Measurements from ENCODE around the gene MPDZ. TPM values are rescaled to one million over a fixed set of nuclear protein-coding genes. Genes with fewer than 3 reads are reported as not detected.

The MPDZ gene
- total RNA-seq, 4 donors from 2014 or later = 34.2 to 53.9 (median 45.1) TPM

DNA sequence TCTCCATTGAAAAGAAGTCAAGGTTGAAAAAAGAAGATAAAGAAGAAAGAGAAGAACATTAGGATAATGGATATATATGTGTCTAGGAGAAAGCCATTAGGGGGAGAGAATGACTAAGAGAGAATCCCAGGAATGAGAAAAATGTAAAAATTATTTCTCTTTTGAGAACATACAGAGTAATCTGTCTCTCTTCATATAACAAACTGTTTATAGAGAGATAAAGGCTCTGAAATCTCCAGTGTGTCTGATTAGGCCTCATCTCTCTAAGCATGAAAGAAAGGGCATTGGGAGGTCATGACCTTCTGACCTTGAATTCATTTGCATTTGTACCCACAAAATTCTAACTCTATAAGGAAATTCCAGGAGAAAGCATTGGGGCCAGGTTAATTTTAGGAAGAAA is 3.5 kb upstream of the MPDZ start:
- H3K4me3 ChIP-seq (replicated peaks in 1 of 3) = no peak overlapping the region
- no peaks in the 10 kb centered on the region for H3K27me3 ChIP-seq
- H3K27ac ChIP-seq = no peak overlapping the region
- no peaks in the 10 kb centered on the region for H3K4me1 ChIP-seq
- TF ChIP-seq, protein P1, sequence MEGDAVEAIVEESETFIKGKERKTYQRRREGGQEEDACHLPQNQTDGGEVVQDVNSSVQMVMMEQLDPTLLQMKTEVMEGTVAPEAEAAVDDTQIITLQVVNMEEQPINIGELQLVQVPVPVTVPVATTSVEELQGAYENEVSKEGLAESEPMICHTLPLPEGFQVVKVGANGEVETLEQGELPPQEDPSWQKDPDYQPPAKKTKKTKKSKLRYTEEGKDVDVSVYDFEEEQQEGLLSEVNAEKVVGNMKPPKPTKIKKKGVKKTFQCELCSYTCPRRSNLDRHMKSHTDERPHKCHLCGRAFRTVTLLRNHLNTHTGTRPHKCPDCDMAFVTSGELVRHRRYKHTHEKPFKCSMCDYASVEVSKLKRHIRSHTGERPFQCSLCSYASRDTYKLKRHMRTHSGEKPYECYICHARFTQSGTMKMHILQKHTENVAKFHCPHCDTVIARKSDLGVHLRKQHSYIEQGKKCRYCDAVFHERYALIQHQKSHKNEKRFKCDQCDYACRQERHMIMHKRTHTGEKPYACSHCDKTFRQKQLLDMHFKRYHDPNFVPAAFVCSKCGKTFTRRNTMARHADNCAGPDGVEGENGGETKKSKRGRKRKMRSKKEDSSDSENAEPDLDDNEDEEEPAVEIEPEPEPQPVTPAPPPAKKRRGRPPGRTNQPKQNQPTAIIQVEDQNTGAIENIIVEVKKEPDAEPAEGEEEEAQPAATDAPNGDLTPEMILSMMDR (IDR thresholded peaks at IDR 0.05) = no peak
- no peak for TF ChIP-seq POLR2A (IDR thresholded peaks at IDR 0.05)
- no peak for DNase-seq
- H3K9me3 ChIP-seq = peaks cover 2% of the 10 kb centered on the region
- H3K36me3 ChIP-seq = no peaks in the 10 kb centered on the region
- intact Hi-C loops (cut with DNase I) = no loop called here

DNA sequence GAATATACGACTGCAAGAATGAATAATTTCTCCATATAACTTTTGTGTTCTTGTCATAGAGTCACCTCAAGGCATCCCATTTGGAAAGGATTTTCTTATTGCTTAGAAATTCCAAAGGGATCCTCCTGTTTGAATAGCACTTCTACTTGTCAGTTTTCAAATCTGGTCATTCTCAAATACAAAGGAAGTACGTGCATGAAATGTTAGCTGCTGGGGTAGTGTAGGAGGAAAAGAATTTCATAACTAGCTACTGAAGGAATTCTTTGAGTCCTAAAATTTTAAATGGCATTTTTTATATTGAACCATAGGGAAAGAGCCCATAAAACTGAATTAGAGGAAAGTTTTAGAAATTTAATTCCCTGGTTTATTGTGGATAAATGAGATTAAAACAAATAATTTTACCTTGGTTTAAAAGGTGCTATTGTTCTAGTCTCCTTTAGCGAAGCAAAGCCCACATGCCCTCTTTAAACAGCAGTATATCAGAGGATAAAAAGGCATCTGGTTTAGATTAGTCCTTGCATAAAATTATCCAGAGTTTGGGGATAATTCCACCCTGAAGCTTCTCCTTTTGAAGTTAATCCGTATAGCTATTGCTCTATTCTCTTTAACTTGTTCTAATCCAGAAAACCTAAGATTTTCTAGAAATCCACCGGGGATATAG is 2.0 kb upstream of the MPDZ start:
- Histone ChIP-seq H3K4me3 (replicated peaks in 1 of 3) (no peak overlapping the region), H3K4me1 (no peaks in the 10 kb centered on the region), H3K27me3 (no peaks in the 10 kb centered on the region), H3K36me3 (no peaks in the 10 kb centered on the region), H3K27ac (no peak overlapping the region), H3K9me3 (peaks cover 2% of the 10 kb centered on the region)
- TF ChIP-seq POLR2A (IDR thresholded peaks at IDR 0.05) = no peak
- TF ChIP-seq, protein P1 (IDR thresholded peaks at IDR 0.05) = no peak
- intact Hi-C loops (cut with DNase I) = no loop called here
- no peak for DNase-seq
- WGBS, 2 donors = 91 to 92% methylated on average over 5 of the region's 5 CpGs

DNA sequence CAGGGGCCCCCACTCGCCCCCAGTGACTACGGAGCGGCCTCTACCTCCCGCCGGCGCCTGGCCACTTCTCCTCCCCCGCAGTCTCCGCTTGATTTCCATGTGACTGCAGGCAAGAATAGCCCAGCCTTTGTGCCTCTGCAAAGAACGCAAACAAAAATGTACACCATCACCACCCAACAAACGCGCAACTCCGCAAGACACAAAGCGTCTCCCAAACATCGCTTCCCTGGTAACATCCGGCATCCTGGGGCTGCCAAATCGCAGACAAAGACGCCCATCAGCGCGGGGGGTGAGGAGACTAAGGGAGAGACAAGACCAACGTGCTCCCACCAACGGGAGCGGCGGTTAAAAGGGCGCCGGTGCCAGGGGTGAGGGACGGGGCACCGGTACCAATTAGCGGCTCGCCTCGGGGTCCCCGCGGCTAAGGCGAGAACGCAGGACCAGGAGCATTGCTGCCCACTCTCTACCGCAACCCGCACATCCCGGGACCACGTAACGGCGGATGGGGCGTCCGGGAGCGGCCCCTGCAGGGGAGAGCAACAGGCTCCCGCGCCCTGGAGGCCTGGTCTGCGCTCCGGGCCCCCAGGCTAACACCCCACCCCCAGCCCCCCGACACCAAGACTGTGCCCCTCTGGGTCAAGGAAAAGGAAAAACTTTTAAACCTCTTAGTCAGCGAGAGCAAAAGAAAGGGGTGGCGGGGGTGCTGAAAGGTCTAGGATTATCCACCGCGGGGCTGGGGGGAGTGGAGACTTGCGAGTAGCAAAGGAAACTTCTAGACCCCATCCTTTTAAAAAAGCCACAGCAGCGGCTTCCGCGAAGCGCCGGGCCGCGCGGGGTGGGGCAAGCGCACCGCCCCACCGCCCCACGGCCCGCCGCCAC is 885 bp downstream of the MPDZ start:
- Histone ChIP-seq H3K4me1 (peaks cover 7 to 9% of the 10 kb centered on the region in 2 donors), H3K27me3 (no peaks in the 10 kb centered on the region), H3K9me3 (peaks cover 2% of the 10 kb centered on the region), H3K27ac (peak overlapping the region; percentile 72 to 92 (median 90)), H3K36me3 (no peaks in the 10 kb centered on the region), H3K4me3 (replicated peaks in 1 of 3) (peak overlapping the region in 2 of 3 donors; percentile 54 to 77)
- peak; percentile 47 for DNase-seq
- TF ChIP-seq, protein P1 (IDR thresholded peaks at IDR 0.05) = no peak
- no peak for TF ChIP-seq POLR2A (IDR thresholded peaks at IDR 0.05)
- WGBS, 2 donors = 1 to 5% methylated on average over 33 to 39 of the region's 67 CpGs
- intact Hi-C loops (cut with DNase I) = no loop called here

DNA sequence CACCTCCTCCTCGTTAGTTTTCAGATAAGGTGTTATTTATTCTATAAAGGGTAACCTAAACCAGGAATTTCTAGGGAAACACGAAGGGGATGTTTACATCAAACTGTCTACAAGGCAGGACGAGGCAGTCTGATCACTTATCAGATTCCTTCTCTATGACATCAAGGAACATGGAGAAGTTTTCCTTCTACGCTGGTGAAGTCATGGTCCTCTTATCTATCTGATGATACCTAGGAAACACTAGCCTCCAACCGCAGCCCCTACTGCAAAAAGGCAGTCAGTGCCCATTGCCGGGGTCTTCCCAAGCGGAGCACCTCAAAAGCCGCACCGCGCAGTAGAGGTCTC is 1.5 kb downstream of the MPDZ start:
- no peaks in the 10 kb centered on the region for H3K27me3 ChIP-seq
- intact Hi-C loops (cut with DNase I) = no loop called here
- H3K36me3 ChIP-seq = no peaks in the 10 kb centered on the region
- H3K4me1 ChIP-seq = peaks cover 7 to 9% of the 10 kb centered on the region in 2 donors
- peak overlapping the region in 2 of 3 donors; percentile 54 to 77 for H3K4me3 ChIP-seq (replicated peaks in 1 of 3)
- peak overlapping the region; percentile 72 to 92 (median 90) for H3K27ac ChIP-seq
- TF ChIP-seq, protein P1 (IDR thresholded peaks at IDR 0.05) = no peak
- TF ChIP-seq POLR2A (IDR thresholded peaks at IDR 0.05) = no peak
- peaks cover 2% of the 10 kb centered on the region for H3K9me3 ChIP-seq
- WGBS, 2 donors = 40 to 49% methylated on average over 10 of the region's 10 CpGs
- DNase-seq = no peak

Measured in thyroid gland (tissue), 4 donors.